GM12878 (cell line): ENCODE data around the gene TPCN2. TPM values are rescaled to one million over a fixed set of nuclear protein-coding genes. Genes with fewer than 3 reads are reported as not detected.

ENCODE experiments used
- ATAC-seq: fragments of 200-7000 bp; cut with Tn5 transposase; 3 replicates; pipeline ENCODE4 v1.9.1; 2020; ENCODE audit warnings: mild to moderate bottlenecking, moderate library complexity
- BruUV-seq: library from RNA; stranded (reverse); fragments of 400-500 nt; replicated peaks from 2 replicates; lab custom pipeline; 2021; lab: Mats Ljungman, UMichigan
- CTCF ChIA-PET: fragments of 300-600 bp; sonication (Branson Sonifier 250); formaldehyde crosslinking; extraction: SDS; loops from one replicate; lab custom pipeline; 2021; ENCODE audit warnings: inconsistent platforms; lab: Yijun Ruan, JAX
- POLR2A ChIA-PET: fragments of 350-600 bp; formaldehyde crosslinking; extraction: SDS; loops from one replicate; lab custom pipeline; 2021; ENCODE audit warnings: inconsistent platforms; lab: Charles Lee
- RAD21 ChIA-PET: fragments of 300-600 bp; sonication (Branson Sonifier 250); formaldehyde crosslinking; loops from one replicate; lab custom pipeline; 2023; ENCODE audit warnings: antibody characterized with exemption; ENCODE audit not compliant: unreplicated experiment; lab: Charles Lee
- SMC1A ChIA-PET: fragments of 300-600 bp; sonication (Branson Sonifier 250); formaldehyde crosslinking; loops from one replicate; lab custom pipeline; 2023; ENCODE audit not compliant: unreplicated experiment, uncharacterized antibody; lab: Charles Lee
- DNase-seq: peaks from one replicate; pipeline ENCODE4 v3.0.0-alpha.2; 2011; ENCODE audit warnings: low read depth, low spot score
- FAIRE-seq: peaks from 3 replicates; lab custom pipeline; 2011; peaks lifted over from hg19 to GRCh38; lab: Jason Lieb, UNC
- H2AFZ ChIP-seq: 2 replicates; pipeline ENCODE4 v1.6.0; 2011; ENCODE audit warnings: low read depth, low read length, control low read depth; ENCODE audit not compliant: control insufficient read depth
- H3K27ac ChIP-seq: 2 replicates; pipeline ENCODE4 v1.5.1; 2011; ENCODE audit warnings: control low read depth; ENCODE audit not compliant: control insufficient read depth, insufficient read depth
- H3K27me3 ChIP-seq, 2 experiments: replicated peaks in 1 of 2; 2 replicates each; pipeline versions ENCODE4 v1.6.0 to v1.6.1; 2011; ENCODE audit warnings: low read length in 1 of 2; ENCODE audit not compliant: control insufficient read depth in 2 of 2, insufficient read depth in 2 of 2
- H3K36me3 ChIP-seq, 2 experiments: 2 replicates each; pipeline ENCODE4 v1.5.1; 2011; ENCODE audit warnings: low read length in 1 of 2; ENCODE audit not compliant: control insufficient read depth in 2 of 2, insufficient read depth in 2 of 2
- H3K4me1 ChIP-seq: 2 replicates; pipeline ENCODE4 v1.6.1; 2011; ENCODE audit warnings: mild to moderate bottlenecking, low read length, moderate library complexity, mixed read lengths; ENCODE audit not compliant: control insufficient read depth, insufficient read depth
- H3K4me2 ChIP-seq: 2 replicates; pipeline ENCODE4 v1.6.0; 2011; ENCODE audit warnings: control low read depth; ENCODE audit not compliant: control insufficient read depth, insufficient read depth
- H3K4me3 ChIP-seq: fragments of 200-600 bp; sonication (generic); 2 replicates; pipeline ENCODE4 v1.5.1; 2016
- H3K79me2 ChIP-seq: 2 replicates; pipeline ENCODE4 v1.6.0; 2011; ENCODE audit warnings: low read length; ENCODE audit not compliant: control insufficient read depth, insufficient read depth
- H3K9ac ChIP-seq: 2 replicates; pipeline ENCODE4 v1.8.0; 2011; ENCODE audit warnings: low read length, control low read depth, mixed read lengths; ENCODE audit not compliant: control insufficient read depth, insufficient read depth
- H3K9me3 ChIP-seq: replicated peaks from 3 replicates; pipeline ENCODE4 v1.5.1; 2011; ENCODE audit warnings: mild to moderate bottlenecking, low read length; ENCODE audit not compliant: control insufficient read depth, insufficient read depth
- H4K20me1 ChIP-seq: 2 replicates; pipeline ENCODE4 v1.6.0; 2011; ENCODE audit not compliant: control insufficient read depth, insufficient read depth
- CHD1 ChIP-seq: IDR thresholded peaks from 2 replicates; pipeline ENCODE4 v1.6.1; 2012; ENCODE audit warnings: low read depth, low read length, improper control_type of control experiment
- DPF2 ChIP-seq: fragments of 450-650 bp; IDR thresholded peaks from 2 replicates; pipeline ENCODE4 v1.6.1; 2017; ENCODE audit warnings: mild to moderate bottlenecking
- FOXK2 ChIP-seq: fragments of 450-650 bp; IDR thresholded peaks from 2 replicates; pipeline ENCODE4 v1.6.1; 2017; ENCODE audit warnings: mild to moderate bottlenecking, moderate library complexity
- GABPA ChIP-seq: IDR thresholded peaks from 2 replicates; pipeline ENCODE4 v1.6.1; 2014; ENCODE audit warnings: antibody characterized with exemption, low read depth, mild to moderate bottlenecking, inconsistent platforms
- HDAC2 ChIP-seq: fragments of 200-600 bp; sonication (generic); IDR thresholded peaks from 2 replicates; pipeline ENCODE4 v1.6.1; 2017
- IRF4 ChIP-seq: IDR thresholded peaks from 2 replicates; pipeline ENCODE4 v1.6.1; 2011; ENCODE audit warnings: low read depth, low read length
- MTA2 ChIP-seq: fragments of 450-650 bp; IDR thresholded peaks from 2 replicates; pipeline ENCODE4 v1.6.1; 2016; ENCODE audit warnings: low read depth, mild to moderate bottlenecking, moderate library complexity
- PAX5 ChIP-seq: IDR thresholded peaks from 2 replicates; pipeline ENCODE4 v1.6.1; 2011; ENCODE audit warnings: low read depth, low read length, borderline replicate concordance
- PKNOX1 ChIP-seq: fragments of 450-650 bp; IDR thresholded peaks from 2 replicates; pipeline ENCODE4 v1.6.1; 2016; ENCODE audit warnings: mild to moderate bottlenecking
- RFX5 ChIP-seq: IDR thresholded peaks from 2 replicates; pipeline ENCODE4 v1.6.1; 2011; ENCODE audit warnings: low read depth, low read length, improper control_type of control experiment
- SIX5 ChIP-seq: IDR thresholded peaks from 2 replicates; pipeline ENCODE4 v1.6.1; 2011; ENCODE audit warnings: mild to moderate bottlenecking, low read depth, low read length, moderate library complexity; ENCODE audit not compliant: severe bottlenecking
- SMC3 ChIP-seq: IDR thresholded peaks from 2 replicates; pipeline ENCODE4 v1.6.1; 2011; ENCODE audit warnings: low read length, improper control_type of control experiment, borderline replicate concordance
- WRNIP1 ChIP-seq: IDR thresholded peaks from 2 replicates; pipeline ENCODE4 v1.6.1; 2011; ENCODE audit warnings: low read depth, low read length, improper control_type of control experiment, borderline replicate concordance
- ZNF207 ChIP-seq: fragments of 450-650 bp; IDR thresholded peaks from 2 replicates; pipeline ENCODE4 v1.6.1; 2014; ENCODE audit warnings: antibody characterized with exemption, mild to moderate bottlenecking, borderline replicate concordance
- WGBS: methylation state at CpG from one replicate; pipeline ENCODE4 v1.1.6; 2016; ENCODE audit warnings: low lambda C conversion rate; ENCODE audit not compliant: insufficient replicate concordance, insufficient coverage; ENCODE audit errors: missing lambda C conversion rate; 5-methylcytosine and 5-hydroxymethylcytosine counted together
- in situ Hi-C: fragments of 300-500 bp; cut with MboI; formaldehyde crosslinking; loops from 9 replicates; pipeline ENCODE4 v1.14.3; 2018; ENCODE audit warnings: mixed read lengths
- intact Hi-C: fragments of 100-400 bp; cut with micrococcal nuclease; formaldehyde crosslinking; loops from one replicate; pipeline ENCODE4 v1.14.2; 2022; ENCODE audit not compliant: unreplicated experiment
- polyA plus RNA-seq, 11 experiments: library from polyadenylated mRNA; depleted of rRNA in 4 of 11; unstranded in 6 of 11; stranded (reverse) in 5 of 11; fragments of >200 nt; fragmentation: Nextera tagmentation in 4 of 11; fragmentation: Illumina TruSeq in 1 of 11; extraction: Ambion mirVana in 4 of 11; extraction: Trizol in 1 of 11; gene quantifications; 1 replicate in 1 of 11; 2 replicates in 10 of 11; pipeline versions ENCODE4 v1.2.1 to v1.2.3, GENCODE V29; 2011 to 2016; ENCODE audit warnings: inconsistent platforms in 2 of 11, missing spikeins in 2 of 11, low read depth in 1 of 11
- total RNA-seq, 4 experiments: library from RNA; depleted of rRNA in 3 of 4; stranded (reverse); fragments of >200 nt in 3 of 4; fragmentation: Illumina TruSeq in 1 of 4; extraction: Trizol in 1 of 4; gene quantifications; 2 replicates each; pipeline versions ENCODE4 v1.2.1 to v1.2.3, GENCODE V29; 2013 to 2021
- TF ChIP-seq, protein P1 (sequence below): IDR thresholded peaks from 2 replicates; pipeline ENCODE4 v1.6.1; 2011; ENCODE audit warnings: borderline replicate concordance, low read depth, mild to moderate bottlenecking, moderate library complexity, low read length; ENCODE audit not compliant: insufficient read depth, poor library complexity, severe bottlenecking
- TF ChIP-seq, protein P2 (sequence below): fragments of 450-650 bp; IDR thresholded peaks from 2 replicates; pipeline ENCODE4 v1.6.1; 2017; ENCODE audit warnings: mild to moderate bottlenecking, low read depth, inconsistent platforms; ENCODE audit not compliant: poor library complexity, severe bottlenecking
- TF ChIP-seq, protein P3 (sequence below): IDR thresholded peaks from 2 replicates; pipeline ENCODE4 v1.6.1; 2012; ENCODE audit warnings: low read depth, low read length, improper control_type of control experiment

Gene TPCN2
- total and polyA plus RNA-seq, 10 of the 15 experiments (the other 5 are each of a cell fraction or from before 2014, with no cell fraction given), result 1.7 to 18.4 (median 8.4) TPM

- Histone ChIP-seq H3K9me3 (no peaks in the 10 kb centered on the region; the same call in 2 of the 3 replicates), H3K4me2 (no peak overlapping the region), H4K20me1 (no peaks in the 10 kb centered on the region), H3K9ac (no peak overlapping the region), H2AFZ (no peak overlapping the region), H3K27ac (no peak overlapping the region), H3K4me3 (no peak overlapping the region), H3K27me3 (no peaks in the 10 kb centered on the region)
- WGBS, result 63% methylated on average over 19 of the region's 19 CpGs
- FAIRE-seq, result no peak
- no peak for ATAC-seq
- POLR2A ChIA-PET, result no interaction called here
- SMC1A ChIA-PET, result no interaction called here
- CTCF ChIA-PET, result no interaction called here
- intact Hi-C loops, result no loop called here
- DNase-seq, result no peak
- RAD21 ChIA-PET, result no interaction called here
- no TSS peak for BruUV-seq
- TF ChIP-seq SMC3 (no peak), IRF4 (no peak), DPF2 (no peak), FOXK2 (no peak), GABPA (no peak), ZNF207 (no peak), RFX5 (no peak), PKNOX1 (no peak), CHD1 (no peak), SIX5 (no peak), WRNIP1 (no peak), MTA2 (no peak), PAX5 (no peak), HDAC2 (no peak)
- TF ChIP-seq, protein P1, sequence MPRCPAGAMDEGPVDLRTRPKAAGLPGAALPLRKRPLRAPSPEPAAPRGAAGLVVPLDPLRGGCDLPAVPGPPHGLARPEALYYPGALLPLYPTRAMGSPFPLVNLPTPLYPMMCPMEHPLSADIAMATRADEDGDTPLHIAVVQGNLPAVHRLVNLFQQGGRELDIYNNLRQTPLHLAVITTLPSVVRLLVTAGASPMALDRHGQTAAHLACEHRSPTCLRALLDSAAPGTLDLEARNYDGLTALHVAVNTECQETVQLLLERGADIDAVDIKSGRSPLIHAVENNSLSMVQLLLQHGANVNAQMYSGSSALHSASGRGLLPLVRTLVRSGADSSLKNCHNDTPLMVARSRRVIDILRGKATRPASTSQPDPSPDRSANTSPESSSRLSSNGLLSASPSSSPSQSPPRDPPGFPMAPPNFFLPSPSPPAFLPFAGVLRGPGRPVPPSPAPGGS, result no peak
- TF ChIP-seq, protein P2, sequence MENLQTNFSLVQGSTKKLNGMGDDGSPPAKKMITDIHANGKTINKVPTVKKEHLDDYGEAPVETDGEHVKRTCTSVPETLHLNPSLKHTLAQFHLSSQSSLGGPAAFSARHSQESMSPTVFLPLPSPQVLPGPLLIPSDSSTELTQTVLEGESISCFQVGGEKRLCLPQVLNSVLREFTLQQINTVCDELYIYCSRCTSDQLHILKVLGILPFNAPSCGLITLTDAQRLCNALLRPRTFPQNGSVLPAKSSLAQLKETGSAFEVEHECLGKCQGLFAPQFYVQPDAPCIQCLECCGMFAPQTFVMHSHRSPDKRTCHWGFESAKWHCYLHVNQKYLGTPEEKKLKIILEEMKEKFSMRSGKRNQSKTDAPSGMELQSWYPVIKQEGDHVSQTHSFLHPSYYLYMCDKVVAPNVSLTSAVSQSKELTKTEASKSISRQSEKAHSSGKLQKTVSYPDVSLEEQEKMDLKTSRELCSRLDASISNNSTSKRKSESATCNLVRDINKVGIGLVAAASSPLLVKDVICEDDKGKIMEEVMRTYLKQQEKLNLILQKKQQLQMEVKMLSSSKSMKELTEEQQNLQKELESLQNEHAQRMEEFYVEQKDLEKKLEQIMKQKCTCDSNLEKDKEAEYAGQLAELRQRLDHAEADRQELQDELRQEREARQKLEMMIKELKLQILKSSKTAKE, result no peak
- TF ChIP-seq, protein P3, sequence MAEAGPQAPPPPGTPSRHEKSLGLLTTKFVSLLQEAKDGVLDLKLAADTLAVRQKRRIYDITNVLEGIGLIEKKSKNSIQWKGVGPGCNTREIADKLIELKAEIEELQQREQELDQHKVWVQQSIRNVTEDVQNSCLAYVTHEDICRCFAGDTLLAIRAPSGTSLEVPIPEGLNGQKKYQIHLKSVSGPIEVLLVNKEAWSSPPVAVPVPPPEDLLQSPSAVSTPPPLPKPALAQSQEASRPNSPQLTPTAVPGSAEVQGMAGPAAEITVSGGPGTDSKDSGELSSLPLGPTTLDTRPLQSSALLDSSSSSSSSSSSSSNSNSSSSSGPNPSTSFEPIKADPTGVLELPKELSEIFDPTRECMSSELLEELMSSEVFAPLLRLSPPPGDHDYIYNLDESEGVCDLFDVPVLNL, result no peak
- TF ChIP-seq, all 136 proteins: peak for 0
- H3K79me2 ChIP-seq, result no peaks in the 10 kb centered on the region
- in situ Hi-C loops, result no loop called here
- H3K4me1 ChIP-seq, result peaks cover 19% of the 10 kb centered on the region
- H3K36me3 ChIP-seq, result no peaks in the 10 kb centered on the region
These were observed 73.0 kb downstream of the TPCN2 start for GRCh38 chr11:69121621-69122325.
